Activated naive CD8-positive, alpha-beta T cell treated with anti-CD3 and anti-CD28 coated beads, Interleukin-2, amount 50 U/mL, for 24 hours (primary cell): ENCODE data around the gene DTNA.
"Not testable (repeated sequence)": the region's sequence is repeated elsewhere in the genome, so short reads cannot be mapped to it uniquely, and the experiment has no call there.

Experiments
- ATAC-seq: fragments of 150-1000 bp; cut with Tn5 transposase; one replicate; pipeline ENCODE4 v1.10.0; 2021
- DNase-seq: peaks from one replicate; pipeline ENCODE4 v3.0.0; 2021
- H3K27ac Mint-ChIP-seq: one replicate; pipeline ENCODE4 v1.8.0; 2021; ENCODE audit warnings: mild to moderate bottlenecking, mixed read lengths
- H3K27me3 Mint-ChIP-seq: one replicate; pipeline ENCODE4 v1.8.0; 2021; ENCODE audit warnings: mixed read lengths
- H3K36me3 Mint-ChIP-seq: one replicate; pipeline ENCODE4 v1.8.0; 2021; ENCODE audit warnings: low read depth, mixed read lengths
- H3K4me1 Mint-ChIP-seq: one replicate; pipeline ENCODE4 v1.8.0; 2021; ENCODE audit warnings: mixed read lengths
- H3K4me3 Mint-ChIP-seq: one replicate; pipeline ENCODE4 v1.8.0; 2021; ENCODE audit warnings: mild to moderate bottlenecking, moderate library complexity, mixed read lengths
- H3K9me3 Mint-ChIP-seq: one replicate; pipeline ENCODE4 v1.8.0; 2021; ENCODE audit warnings: mixed read lengths

Gene DTNA

GRCh38 chr18:34913837-34914661 is 204.0 kb downstream of the DTNA start:
- Mint-ChIP-seq H3K27me3 (no peaks in the 10 kb centered on the region), H3K9me3 (no peaks in the 10 kb centered on the region), H3K4me3 (no peak overlapping the region), H3K36me3 (no peaks in the 10 kb centered on the region), H3K27ac (no peak overlapping the region), H3K4me1 (no peaks in the 10 kb centered on the region)
- DNase-seq (no peak), ATAC-seq (no peak)

DNA sequence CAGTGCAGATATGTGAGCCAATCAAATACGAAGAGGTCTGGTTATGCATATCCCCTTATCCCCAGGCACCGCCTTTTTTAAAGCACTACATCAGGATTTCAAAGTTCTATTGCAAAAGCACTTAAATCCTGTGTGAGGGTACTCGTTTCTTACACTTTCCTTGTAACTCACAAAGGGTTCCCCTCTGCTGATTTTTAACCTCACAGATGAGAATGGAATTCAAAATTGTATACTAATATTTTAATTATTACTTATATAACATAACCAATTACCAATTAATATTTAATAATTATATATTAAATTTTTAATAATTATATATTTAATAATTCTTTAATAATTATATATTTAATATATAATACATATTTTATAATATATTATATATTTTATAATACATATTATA is 204.9 kb downstream of the DTNA start:
- Mint-ChIP-seq H3K9me3 (no peaks in the 10 kb centered on the region), H3K4me3 (no peak overlapping the region), H3K27ac (no peak overlapping the region), H3K36me3 (no peaks in the 10 kb centered on the region), H3K27me3 (peaks cover 2% of the 10 kb centered on the region), H3K4me1 (no peaks in the 10 kb centered on the region)
- ATAC-seq: no peak
- no peak for DNase-seq

GRCh38 chr18:34916539-34916938 is 206.4 kb downstream of the DTNA start:
- ATAC-seq, H3K4me3 Mint-ChIP-seq, H3K27me3 Mint-ChIP-seq, DNase-seq, H3K36me3 Mint-ChIP-seq, H3K9me3 Mint-ChIP-seq, H3K27ac Mint-ChIP-seq, H3K4me1 Mint-ChIP-seq: not testable (repeated sequence)

DNA sequence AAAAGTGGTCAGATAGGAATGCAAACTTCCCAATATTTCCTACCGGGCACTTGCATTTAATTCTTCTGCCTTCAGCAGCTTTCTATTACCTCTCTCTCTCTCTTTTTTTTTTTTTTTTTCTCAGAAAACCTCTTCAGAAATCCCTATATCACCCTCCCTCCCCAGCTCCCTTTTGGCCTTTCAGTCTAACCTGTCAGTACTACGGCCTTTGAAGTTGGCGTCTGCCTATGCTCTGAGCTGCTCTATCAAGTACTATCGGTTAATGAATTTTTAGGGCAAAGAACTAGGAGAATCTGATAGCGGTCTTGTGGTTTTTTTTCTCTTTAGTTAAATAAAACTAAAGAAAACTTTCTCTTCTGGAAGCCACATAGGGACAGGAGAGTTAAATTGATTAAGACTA is 208.8 kb downstream of the DTNA start:
- Mint-ChIP-seq H3K27me3 (peaks cover 11% of the 10 kb centered on the region), H3K4me3 (no peak overlapping the region), H3K4me1 (no peaks in the 10 kb centered on the region), H3K9me3 (no peaks in the 10 kb centered on the region), H3K36me3 (no peaks in the 10 kb centered on the region), H3K27ac (no peak overlapping the region)
- ATAC-seq (no peak), DNase-seq (no peak)

- Mint-ChIP-seq H3K4me3 (no peak overlapping the region), H3K27me3 (peaks cover 15% of the 10 kb centered on the region), H3K27ac (no peak overlapping the region), H3K4me1 (no peaks in the 10 kb centered on the region), H3K36me3 (no peaks in the 10 kb centered on the region), H3K9me3 (no peaks in the 10 kb centered on the region)
- ATAC-seq: no peak
- DNase-seq: no peak
These were observed 211.1 kb downstream of the DTNA start for GRCh38 chr18:34921226-34921625.

- Mint-ChIP-seq H3K27me3 (peaks cover 15% of the 10 kb centered on the region), H3K4me1 (no peaks in the 10 kb centered on the region), H3K4me3 (no peak overlapping the region), H3K9me3 (no peaks in the 10 kb centered on the region), H3K36me3 (no peaks in the 10 kb centered on the region), H3K27ac (no peak overlapping the region)
- ATAC-seq (no peak), DNase-seq (no peak)
These were observed 211.8 kb downstream of the DTNA start for GRCh38 chr18:34921811-34922385.

DNA sequence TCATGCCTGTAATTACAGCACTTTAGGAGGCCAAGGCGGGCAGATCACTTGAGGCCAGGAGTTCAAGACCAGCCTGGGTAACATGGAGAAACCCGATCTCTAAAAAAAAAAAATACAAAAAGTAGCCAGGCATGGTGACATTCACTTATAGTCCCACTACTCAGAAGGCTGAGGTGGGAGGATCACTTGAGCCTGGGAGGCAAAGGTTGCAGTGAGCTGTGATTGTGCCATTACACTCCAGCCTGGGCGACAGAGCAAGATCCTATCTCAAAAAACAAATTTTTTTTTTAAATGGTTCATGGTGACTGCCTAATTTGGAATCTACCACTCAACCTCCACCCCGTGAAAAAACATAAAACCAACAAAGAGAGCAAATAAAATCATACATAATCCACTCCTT is 212.5 kb downstream of the DTNA start:
- H3K9me3 Mint-ChIP-seq, DNase-seq, ATAC-seq, H3K4me3 Mint-ChIP-seq, H3K4me1 Mint-ChIP-seq, H3K36me3 Mint-ChIP-seq, H3K27ac Mint-ChIP-seq: not testable (repeated sequence)
- peaks cover 15% of the 10 kb centered on the region for H3K27me3 Mint-ChIP-seq

DNA sequence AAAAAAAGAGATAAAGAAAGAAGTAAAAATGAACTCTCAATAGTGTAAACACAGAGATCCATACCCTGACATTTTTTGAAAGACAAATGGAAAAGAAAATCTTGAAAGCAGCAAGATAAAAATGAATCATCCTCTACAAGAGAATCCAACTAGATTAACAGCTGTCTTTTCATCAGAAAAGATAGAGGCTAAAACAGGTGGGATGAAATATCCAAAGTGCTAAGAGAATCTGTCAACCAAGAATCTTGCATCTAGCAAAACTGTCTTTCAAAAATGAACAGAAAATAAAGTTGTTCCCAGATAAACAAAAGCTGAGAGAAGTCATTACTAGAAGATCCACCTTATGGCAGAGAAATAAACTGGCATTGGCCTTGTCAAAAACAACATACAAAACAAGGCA is 213.8 kb downstream of the DTNA start:
- DNase-seq (no peak), ATAC-seq (no peak)
- H3K36me3 Mint-ChIP-seq: no peaks in the 10 kb centered on the region
- H3K4me3 Mint-ChIP-seq: no peak overlapping the region
- no peaks in the 10 kb centered on the region for H3K9me3 Mint-ChIP-seq
- peaks cover 15% of the 10 kb centered on the region for H3K27me3 Mint-ChIP-seq
- H3K27ac Mint-ChIP-seq: no peak overlapping the region
- no peaks in the 10 kb centered on the region for H3K4me1 Mint-ChIP-seq

GRCh38 chr18:34926683-34927082 is 216.6 kb downstream of the DTNA start:
- Mint-ChIP-seq H3K27me3 (peaks cover 13% of the 10 kb centered on the region), H3K9me3 (no peaks in the 10 kb centered on the region), H3K4me3 (no peak overlapping the region), H3K27ac (no peak overlapping the region), H3K36me3 (no peaks in the 10 kb centered on the region), H3K4me1 (no peaks in the 10 kb centered on the region)
- DNase-seq (no peak), ATAC-seq (no peak)

- H3K36me3 Mint-ChIP-seq: no peaks in the 10 kb centered on the region
- H3K4me1 Mint-ChIP-seq: no peaks in the 10 kb centered on the region
- H3K4me3 Mint-ChIP-seq: no peak overlapping the region
- no peak for DNase-seq
- no peak overlapping the region for H3K27ac Mint-ChIP-seq
- no peaks in the 10 kb centered on the region for H3K9me3 Mint-ChIP-seq
- ATAC-seq: no peak
- peaks cover 10% of the 10 kb centered on the region for H3K27me3 Mint-ChIP-seq
These were observed 218.1 kb downstream of the DTNA start for GRCh38 chr18:34928088-34928753.

DNA sequence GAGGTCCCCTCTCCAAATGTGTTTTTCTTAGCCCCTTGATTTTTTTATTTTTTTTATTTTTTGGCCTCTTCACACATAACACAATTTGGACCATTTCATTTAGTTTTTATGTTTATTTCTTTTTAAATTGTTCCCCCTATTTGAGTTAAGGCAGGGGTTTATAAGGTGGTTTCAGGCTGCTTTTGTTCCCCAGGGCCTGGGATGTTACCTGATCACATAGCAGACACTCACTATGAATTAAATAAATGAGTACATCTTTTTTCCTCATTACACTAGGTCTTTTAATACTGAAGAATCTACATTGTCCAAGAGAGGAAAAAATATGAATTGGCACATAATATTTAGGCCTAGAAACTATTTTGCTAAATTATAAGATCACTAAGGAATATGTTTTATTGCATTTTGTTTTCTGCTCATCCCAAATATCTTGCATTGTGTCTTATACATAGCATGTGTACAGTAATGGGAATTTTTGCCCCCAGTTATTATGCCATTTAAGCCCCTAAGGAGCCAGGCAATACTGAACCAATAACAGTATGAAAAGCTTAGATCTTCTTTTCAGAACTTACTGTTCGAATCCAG is 218.7 kb downstream of the DTNA start:
- no peak overlapping the region for H3K4me3 Mint-ChIP-seq
- no peak for ATAC-seq
- peaks cover 5% of the 10 kb centered on the region for H3K27me3 Mint-ChIP-seq
- no peak overlapping the region for H3K27ac Mint-ChIP-seq
- H3K9me3 Mint-ChIP-seq: no peaks in the 10 kb centered on the region
- H3K36me3 Mint-ChIP-seq: no peaks in the 10 kb centered on the region
- no peaks in the 10 kb centered on the region for H3K4me1 Mint-ChIP-seq
- DNase-seq: no peak

GRCh38 chr18:34929336-34929780 is 219.3 kb downstream of the DTNA start:
- Mint-ChIP-seq H3K4me1 (no peaks in the 10 kb centered on the region), H3K27ac (no peak overlapping the region), H3K4me3 (no peak overlapping the region), H3K36me3 (no peaks in the 10 kb centered on the region), H3K9me3 (no peaks in the 10 kb centered on the region), H3K27me3 (peaks cover 5% of the 10 kb centered on the region)
- no peak for ATAC-seq
- DNase-seq: no peak

GRCh38 chr18:34932363-34932762 is 222.3 kb downstream of the DTNA start:
- H3K27ac Mint-ChIP-seq: no peak overlapping the region
- ATAC-seq: no peak
- no peak for DNase-seq
- H3K4me3 Mint-ChIP-seq: no peak overlapping the region
- no peaks in the 10 kb centered on the region for H3K4me1 Mint-ChIP-seq
- peaks cover 6% of the 10 kb centered on the region for H3K27me3 Mint-ChIP-seq
- H3K9me3 Mint-ChIP-seq: no peaks in the 10 kb centered on the region
- H3K36me3 Mint-ChIP-seq: no peaks in the 10 kb centered on the region

DNA sequence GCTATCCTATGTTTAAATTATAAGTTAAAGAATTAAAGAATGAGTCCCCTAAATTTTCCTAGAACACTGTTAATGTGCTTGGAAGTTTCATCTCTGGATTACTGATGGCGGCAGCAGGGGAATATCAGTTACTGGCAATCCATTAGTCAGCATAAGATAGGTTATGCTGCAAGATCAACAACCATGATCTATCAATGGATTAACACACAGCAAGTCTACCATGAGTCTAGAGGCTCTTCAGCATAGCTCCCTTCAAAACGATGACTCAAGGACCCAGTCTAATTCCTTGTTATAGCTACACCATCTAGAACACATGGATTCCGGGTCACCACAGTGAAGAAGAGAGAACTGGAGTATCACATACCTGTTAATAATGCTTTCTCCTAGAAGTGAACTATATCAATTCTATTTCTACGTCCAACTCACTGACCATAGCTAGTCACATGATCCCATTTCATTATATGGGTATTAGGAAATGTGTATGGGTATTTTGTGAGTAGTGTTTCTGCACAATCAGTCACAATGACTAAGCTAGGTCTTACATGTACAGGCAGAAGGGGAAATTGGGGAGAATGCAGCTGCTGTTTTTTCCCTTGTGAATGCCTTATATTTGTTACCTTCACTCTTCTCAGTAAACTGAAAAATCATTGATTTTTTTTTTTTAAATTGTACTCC is 222.8 kb downstream of the DTNA start:
- no peaks in the 10 kb centered on the region for H3K4me1 Mint-ChIP-seq
- DNase-seq: no peak
- peaks cover 8% of the 10 kb centered on the region for H3K27me3 Mint-ChIP-seq
- H3K4me3 Mint-ChIP-seq: no peak overlapping the region
- no peak for ATAC-seq
- H3K27ac Mint-ChIP-seq: no peak overlapping the region
- H3K36me3 Mint-ChIP-seq: no peaks in the 10 kb centered on the region
- H3K9me3 Mint-ChIP-seq: no peaks in the 10 kb centered on the region
